ENCODE data around the gene UMAD1.

The UMAD1 gene

DNA sequence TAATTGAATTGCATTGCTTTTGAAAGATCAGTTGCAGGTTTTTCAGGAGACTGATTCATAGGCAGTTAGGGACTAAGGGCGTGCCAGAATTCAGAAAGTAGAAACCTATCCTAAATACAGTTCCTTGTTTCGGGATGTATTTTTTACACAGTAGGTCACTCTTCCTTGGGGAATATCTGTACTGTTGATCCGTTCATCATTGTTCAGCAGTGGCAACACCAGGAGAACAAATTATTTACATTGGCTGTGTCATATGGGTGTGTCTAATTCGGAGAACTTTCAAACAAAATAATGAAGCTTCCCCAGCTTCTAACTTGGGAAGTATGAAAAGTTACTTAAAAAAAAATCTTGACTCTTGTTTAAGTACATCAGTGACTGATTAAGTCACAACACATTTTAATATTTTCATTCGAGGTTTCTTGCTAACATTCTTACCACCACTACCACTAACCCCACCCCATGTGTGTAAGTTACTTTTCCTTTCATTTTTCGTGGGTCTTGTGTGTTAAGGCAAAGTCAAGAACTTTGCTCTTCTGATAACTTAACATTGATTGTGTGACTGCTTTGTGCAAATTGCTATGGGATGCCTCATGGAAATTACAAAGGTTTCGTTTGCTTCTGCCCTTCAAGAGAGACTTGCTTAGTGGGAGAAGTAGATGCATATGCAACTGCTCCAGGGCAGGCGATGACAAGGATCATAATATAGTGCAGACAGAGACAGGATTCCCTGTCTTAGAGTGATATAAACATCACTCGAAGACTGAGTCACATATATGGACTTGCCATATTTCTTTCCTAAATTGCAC, 121.6 kb downstream of the UMAD1 start:
- no peak overlapping the region for H4K5ac ChIP-seq (ENCODE audit: low read length)
- DNase-seq, result no peak
- H3K4ac ChIP-seq (ENCODE audit: low read depth, low read length), result no peak overlapping the region
- H2AK5ac ChIP-seq (ENCODE audit: low read length), result no peak overlapping the region
- H3K9ac ChIP-seq (ENCODE audit: low read length), result no peak overlapping the region
- no peak overlapping the region for H3K4me2 ChIP-seq (ENCODE audit: low read length)
- H2BK120ac ChIP-seq (ENCODE audit: low read depth, low read length), result no peak overlapping the region
- H3K56ac ChIP-seq (ENCODE audit: low read length), result no peak overlapping the region
- H3K27ac ChIP-seq (ENCODE audit: low read depth, low read length), result no peak overlapping the region
- H3K36me3 ChIP-seq (ENCODE audit: control insufficient read depth, insufficient read depth, low read length), result no peaks in the 10 kb centered on the region
- no CpG with 5 or more reads among the region's 9 CpGs for WGBS (ENCODE audit: extremely low coverage, insufficient coverage, low lambda C conversion rate)
- H3K4me3 ChIP-seq (ENCODE audit: low read length), result no peak overlapping the region
- H3K79me2 ChIP-seq (ENCODE audit: control insufficient read depth, insufficient read depth, low read length), result no peaks in the 10 kb centered on the region
- no peak overlapping the region for H3K18ac ChIP-seq (ENCODE audit: low read length)
- H3K79me1 ChIP-seq (ENCODE audit: low read length), result no peaks in the 10 kb centered on the region
- H3K4me1 ChIP-seq (ENCODE audit: control insufficient read depth, low read depth, low read length), result no peaks in the 10 kb centered on the region
- no peak overlapping the region for H2BK5ac ChIP-seq (ENCODE audit: low read length)
- H4K8ac ChIP-seq (ENCODE audit: low read depth, low read length), result no peak overlapping the region
- no peaks in the 10 kb centered on the region for H3K27me3 ChIP-seq (ENCODE audit: insufficient read depth, low read length, poor library complexity)
- no peak overlapping the region for H3K23ac ChIP-seq (ENCODE audit: low read length)
- H2BK15ac ChIP-seq (replicated peaks; ENCODE audit: low read depth), result no peak overlapping the region

DNA sequence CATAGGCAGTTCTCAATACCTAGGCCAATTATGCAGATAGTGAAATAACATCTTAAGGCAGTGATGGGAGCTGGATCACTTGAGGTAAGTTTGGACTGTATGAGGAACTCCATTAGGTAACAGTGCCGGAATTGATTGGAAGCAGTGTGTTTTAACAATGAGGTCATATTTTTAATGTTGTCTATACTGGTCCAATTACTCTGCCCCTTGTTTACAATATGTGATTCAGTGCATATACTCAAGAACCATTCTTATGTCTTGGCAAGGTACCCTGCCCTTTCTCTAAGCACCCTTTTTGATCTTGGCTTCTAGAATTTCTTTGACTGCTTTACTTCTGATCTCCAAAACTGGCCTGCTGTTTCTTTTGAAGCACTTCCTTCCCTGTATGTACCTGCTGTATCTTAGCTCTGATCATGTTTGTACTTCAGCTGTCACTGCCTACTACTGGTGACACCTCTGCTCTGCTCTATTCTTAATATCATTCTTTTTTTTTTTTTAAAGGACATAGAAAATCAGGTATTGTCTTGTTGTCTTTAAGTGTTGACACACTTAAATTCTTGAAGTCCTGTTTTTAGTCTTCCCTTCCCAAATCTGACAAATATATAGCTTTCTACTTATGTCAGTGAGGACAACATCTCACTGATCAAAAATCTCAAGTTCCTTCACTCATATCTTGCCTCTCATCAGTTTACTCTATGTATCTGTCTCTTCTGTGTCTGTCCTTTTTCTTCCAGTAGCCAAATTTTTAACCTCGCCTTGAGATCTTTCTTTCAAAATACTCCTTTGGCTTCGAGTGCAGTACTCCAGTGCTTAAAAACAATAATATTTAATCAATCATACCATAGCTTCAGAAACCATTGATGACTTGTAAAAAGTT, 124.2 kb downstream of the UMAD1 start:
- Histone ChIP-seq H3K4me2 (ENCODE audit: low read length) (no peak overlapping the region), H3K36me3 (ENCODE audit: control insufficient read depth, insufficient read depth, low read length) (no peaks in the 10 kb centered on the region), H3K4me3 (ENCODE audit: low read length) (no peak overlapping the region), H3K18ac (ENCODE audit: low read length) (no peak overlapping the region), H3K79me1 (ENCODE audit: low read length) (no peaks in the 10 kb centered on the region), H3K79me2 (ENCODE audit: control insufficient read depth, insufficient read depth, low read length) (no peaks in the 10 kb centered on the region), H3K56ac (ENCODE audit: low read length) (no peak overlapping the region), H2BK15ac (replicated peaks; ENCODE audit: low read depth) (no peak overlapping the region), H3K9ac (ENCODE audit: low read length) (no peak overlapping the region), H3K23ac (ENCODE audit: low read length) (no peak overlapping the region), H2AK5ac (ENCODE audit: low read length) (no peak overlapping the region), H4K5ac (ENCODE audit: low read length) (no peak overlapping the region), H2BK5ac (ENCODE audit: low read length) (no peak overlapping the region), H3K4ac (ENCODE audit: low read depth, low read length) (no peak overlapping the region), H2BK120ac (ENCODE audit: low read depth, low read length) (no peak overlapping the region), H4K8ac (ENCODE audit: low read depth, low read length) (no peak overlapping the region), H3K4me1 (ENCODE audit: control insufficient read depth, low read depth, low read length) (no peaks in the 10 kb centered on the region), H3K27me3 (ENCODE audit: insufficient read depth, low read length, poor library complexity) (no peaks in the 10 kb centered on the region), H3K27ac (ENCODE audit: low read depth, low read length) (no peak overlapping the region)
- WGBS (ENCODE audit: extremely low coverage, insufficient coverage, low lambda C conversion rate), result no CpG with 5 or more reads among the region's 3 CpGs
- no peak for DNase-seq

DNA sequence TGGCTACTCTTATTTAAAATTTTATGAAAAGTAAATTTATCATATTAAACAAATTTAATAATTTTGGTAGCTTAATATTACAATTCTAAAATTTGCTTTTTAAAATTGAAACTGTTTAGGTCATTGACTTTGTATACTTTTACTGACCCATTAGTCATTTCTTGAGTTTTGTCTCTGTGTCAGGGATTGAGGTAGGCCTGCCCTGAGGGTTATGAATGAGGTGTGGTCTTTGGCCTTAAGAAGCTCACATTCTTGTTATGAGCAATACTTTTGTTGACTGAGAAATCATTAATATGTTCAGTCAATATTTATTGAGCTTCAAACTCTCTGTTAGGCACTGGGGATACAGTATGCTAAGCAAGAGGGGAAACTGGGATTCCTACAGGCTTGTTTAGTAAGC, 124.9 kb downstream of the UMAD1 start:
- Histone ChIP-seq H3K18ac (ENCODE audit: low read length) (no peak overlapping the region), H2AK5ac (ENCODE audit: low read length) (no peak overlapping the region), H3K79me2 (ENCODE audit: control insufficient read depth, insufficient read depth, low read length) (no peaks in the 10 kb centered on the region), H3K36me3 (ENCODE audit: control insufficient read depth, insufficient read depth, low read length) (no peaks in the 10 kb centered on the region), H3K9ac (ENCODE audit: low read length) (no peak overlapping the region), H3K4me3 (ENCODE audit: low read length) (no peak overlapping the region), H3K4me1 (ENCODE audit: control insufficient read depth, low read depth, low read length) (no peaks in the 10 kb centered on the region), H4K8ac (ENCODE audit: low read depth, low read length) (no peak overlapping the region), H4K5ac (ENCODE audit: low read length) (no peak overlapping the region), H2BK5ac (ENCODE audit: low read length) (no peak overlapping the region), H3K4ac (ENCODE audit: low read depth, low read length) (no peak overlapping the region), H3K27me3 (ENCODE audit: insufficient read depth, low read length, poor library complexity) (no peaks in the 10 kb centered on the region), H3K56ac (ENCODE audit: low read length) (no peak overlapping the region), H3K23ac (ENCODE audit: low read length) (no peak overlapping the region), H2BK120ac (ENCODE audit: low read depth, low read length) (no peak overlapping the region), H3K4me2 (ENCODE audit: low read length) (no peak overlapping the region), H2BK15ac (replicated peaks; ENCODE audit: low read depth) (no peak overlapping the region), H3K27ac (ENCODE audit: low read depth, low read length) (no peak overlapping the region), H3K79me1 (ENCODE audit: low read length) (no peaks in the 10 kb centered on the region)
- no peak for DNase-seq

DNA sequence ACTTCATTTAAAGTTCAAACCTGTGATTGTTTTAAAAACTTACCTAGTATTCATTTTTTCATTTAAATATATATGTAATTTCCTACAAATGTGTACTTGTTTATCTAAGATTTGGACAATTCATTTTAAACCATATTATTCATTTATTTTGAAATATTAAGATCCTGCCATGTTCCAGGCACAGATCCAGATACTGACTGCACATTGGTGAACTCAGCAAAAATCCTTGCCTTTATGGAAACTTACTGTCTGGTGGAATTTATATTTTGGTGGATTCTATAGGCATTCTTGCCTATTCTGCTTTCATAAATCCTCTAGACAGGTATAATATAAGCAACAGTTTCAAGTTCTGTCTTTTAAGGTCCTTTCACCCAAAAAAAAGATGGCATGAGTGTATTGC, 126.1 kb downstream of the UMAD1 start:
- Histone ChIP-seq H4K8ac (ENCODE audit: low read depth, low read length) (no peak overlapping the region), H2BK5ac (ENCODE audit: low read length) (no peak overlapping the region), H2BK120ac (ENCODE audit: low read depth, low read length) (no peak overlapping the region), H3K4me3 (ENCODE audit: low read length) (no peak overlapping the region), H3K4me2 (ENCODE audit: low read length) (no peak overlapping the region), H2AK5ac (ENCODE audit: low read length) (no peak overlapping the region), H3K79me1 (ENCODE audit: low read length) (no peaks in the 10 kb centered on the region), H3K56ac (ENCODE audit: low read length) (no peak overlapping the region), H3K4me1 (ENCODE audit: control insufficient read depth, low read depth, low read length) (no peaks in the 10 kb centered on the region), H3K27ac (ENCODE audit: low read depth, low read length) (no peak overlapping the region), H3K9ac (ENCODE audit: low read length) (no peak overlapping the region), H3K27me3 (ENCODE audit: insufficient read depth, low read length, poor library complexity) (no peaks in the 10 kb centered on the region), H3K79me2 (ENCODE audit: control insufficient read depth, insufficient read depth, low read length) (no peaks in the 10 kb centered on the region), H3K23ac (ENCODE audit: low read length) (no peak overlapping the region), H2BK15ac (replicated peaks; ENCODE audit: low read depth) (no peak overlapping the region), H4K5ac (ENCODE audit: low read length) (no peak overlapping the region), H3K18ac (ENCODE audit: low read length) (no peak overlapping the region), H3K4ac (ENCODE audit: low read depth, low read length) (no peak overlapping the region), H3K36me3 (ENCODE audit: control insufficient read depth, insufficient read depth, low read length) (no peaks in the 10 kb centered on the region)
- no peak for DNase-seq

DNA sequence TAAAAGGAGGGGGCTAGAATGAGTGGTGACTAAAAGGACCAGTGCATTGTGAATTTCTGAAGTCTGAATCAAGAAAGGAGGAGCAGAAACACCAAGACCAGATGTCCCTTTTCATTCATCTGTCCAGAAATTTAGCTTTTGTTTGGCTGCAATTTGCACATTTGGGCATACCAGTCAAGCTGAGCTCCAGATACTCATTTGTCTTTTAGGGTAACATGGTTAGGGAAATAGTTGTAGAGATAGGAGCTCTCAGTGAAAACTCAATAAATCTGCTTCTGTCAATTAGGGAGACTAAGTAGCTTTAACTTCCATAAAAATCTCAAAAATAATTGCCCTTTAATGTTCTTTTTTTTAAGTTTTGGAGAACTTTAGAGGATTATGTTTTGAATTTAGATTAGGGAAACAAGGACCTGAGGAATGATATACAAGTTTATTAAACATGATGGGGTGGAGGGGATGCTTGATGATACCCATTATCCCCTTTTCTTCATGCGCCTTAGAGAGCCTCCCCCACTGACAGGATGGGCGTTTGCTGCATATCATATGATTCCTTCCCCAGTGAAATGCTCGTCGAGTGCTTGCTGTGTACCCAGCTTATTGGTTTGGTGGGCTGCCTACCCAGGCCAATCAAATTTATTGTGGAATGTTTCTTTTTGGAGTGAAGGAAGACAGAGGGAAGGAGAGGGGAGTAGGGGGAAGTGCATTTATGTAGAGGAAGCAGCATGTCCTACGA, 128.6 kb downstream of the UMAD1 start:
- Histone ChIP-seq H3K4ac (ENCODE audit: low read depth, low read length) (no peak overlapping the region), H2AK5ac (ENCODE audit: low read length) (no peak overlapping the region), H3K9ac (ENCODE audit: low read length) (no peak overlapping the region), H2BK5ac (ENCODE audit: low read length) (no peak overlapping the region), H3K23ac (ENCODE audit: low read length) (no peak overlapping the region), H3K18ac (ENCODE audit: low read length) (no peak overlapping the region), H2BK120ac (ENCODE audit: low read depth, low read length) (no peak overlapping the region), H3K4me2 (ENCODE audit: low read length) (no peak overlapping the region), H2BK15ac (replicated peaks; ENCODE audit: low read depth) (no peak overlapping the region), H3K27ac (ENCODE audit: low read depth, low read length) (no peak overlapping the region), H3K36me3 (ENCODE audit: control insufficient read depth, insufficient read depth, low read length) (no peaks in the 10 kb centered on the region), H3K79me2 (ENCODE audit: control insufficient read depth, insufficient read depth, low read length) (no peaks in the 10 kb centered on the region), H3K4me3 (ENCODE audit: low read length) (no peak overlapping the region), H3K27me3 (ENCODE audit: insufficient read depth, low read length, poor library complexity) (no peaks in the 10 kb centered on the region), H3K79me1 (ENCODE audit: low read length) (no peaks in the 10 kb centered on the region), H3K56ac (ENCODE audit: low read length) (no peak overlapping the region), H3K4me1 (ENCODE audit: control insufficient read depth, low read depth, low read length) (no peaks in the 10 kb centered on the region), H4K5ac (ENCODE audit: low read length) (no peak overlapping the region), H4K8ac (ENCODE audit: low read depth, low read length) (no peak overlapping the region)
- no CpG with 5 or more reads among the region's 5 CpGs for WGBS (ENCODE audit: extremely low coverage, insufficient coverage, low lambda C conversion rate)
- DNase-seq, result no peak
